CD4-positive, alpha-beta T cell treated with Interferon alpha-2 for 1 hour (primary cell): ENCODE measurements around the gene HIVEP3.

ENCODE experiments used
- DNase-seq, 2 donors: peaks; one replicate each; pipeline ENCODE4 v3.0.0-alpha.2; 2020 to 2022

The HIVEP3 gene

DNA sequence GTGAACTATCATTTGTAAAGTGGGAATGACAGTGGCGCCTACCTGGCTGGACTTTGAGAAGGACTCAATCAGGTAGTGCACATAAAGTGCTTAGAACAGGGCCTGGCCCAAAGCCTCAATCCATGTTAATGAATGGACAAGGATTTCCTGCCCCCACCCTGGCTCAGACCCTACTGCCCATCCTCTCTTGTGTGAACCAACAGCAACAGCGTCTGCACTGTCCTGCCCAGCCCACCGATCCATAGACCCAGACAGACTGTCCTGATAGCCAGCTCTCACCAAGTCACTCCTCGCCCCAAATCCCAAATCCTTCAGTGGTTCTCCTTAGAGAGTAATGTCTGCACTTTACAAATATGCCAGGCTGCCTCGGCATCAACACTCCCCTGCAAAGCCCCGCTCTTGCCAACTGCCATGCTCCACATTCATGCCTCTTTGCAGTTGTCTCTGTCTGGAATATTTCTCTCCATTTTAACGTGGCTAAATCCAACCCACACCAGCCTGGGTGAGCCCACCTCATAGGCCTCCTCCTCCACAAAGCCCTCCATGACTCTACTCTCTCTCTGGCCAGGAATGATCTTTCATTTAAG lies 276.7 kb downstream of the HIVEP3 start:
- DNase-seq, result no peak

DNA sequence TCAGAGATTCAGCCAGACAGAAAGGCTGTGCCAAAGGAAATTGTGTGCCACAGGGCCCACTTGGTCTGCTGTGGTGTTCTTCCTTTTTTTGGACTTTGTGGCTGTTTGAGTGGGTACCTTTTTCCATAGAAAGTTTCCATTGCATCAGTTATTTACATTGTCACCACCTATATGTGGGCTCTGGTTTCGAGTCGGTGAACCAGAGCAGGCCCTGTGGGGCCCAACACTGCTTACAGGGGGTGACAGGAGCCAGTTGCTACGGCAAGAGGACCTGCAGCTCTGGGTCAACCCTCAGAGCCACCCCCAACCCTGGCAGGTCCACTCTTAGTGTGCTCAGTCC lies 277.3 kb downstream of the HIVEP3 start:
- no peak for DNase-seq

DNA sequence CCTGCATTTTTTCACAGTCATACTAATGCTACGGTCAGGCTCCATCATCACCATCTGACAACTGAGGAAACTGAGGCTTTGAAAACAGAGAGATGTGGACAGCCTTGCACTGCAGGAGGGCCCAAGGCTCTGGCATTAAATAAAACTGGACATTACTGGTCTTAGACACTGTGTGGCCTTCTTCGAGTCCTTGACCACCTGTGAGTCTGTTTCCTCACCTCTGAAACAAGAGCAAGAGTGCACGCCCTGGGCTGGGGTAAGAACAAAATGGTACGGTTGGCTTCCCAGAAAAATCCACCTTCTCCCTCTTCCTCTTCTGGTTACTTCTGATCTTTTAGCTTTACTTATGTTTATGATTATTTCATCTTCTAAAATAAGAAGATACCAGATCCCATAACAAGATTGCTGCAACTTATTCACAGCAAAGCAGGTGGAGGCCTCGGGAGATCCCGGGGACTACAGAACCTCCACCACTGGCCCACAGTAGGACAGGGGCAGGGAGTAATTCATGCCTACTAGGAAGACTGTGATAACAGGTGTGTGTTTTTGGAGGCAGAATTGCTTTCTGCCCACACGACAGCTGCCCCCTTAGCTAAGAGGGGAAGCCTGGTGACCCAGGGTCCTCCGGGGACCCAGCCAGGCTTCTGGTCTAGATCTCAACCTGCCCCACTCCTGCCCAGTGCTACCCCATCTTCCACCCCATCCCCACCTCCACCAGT lies 277.8 kb downstream of the HIVEP3 start:
- DNase-seq, result no peak

DNA sequence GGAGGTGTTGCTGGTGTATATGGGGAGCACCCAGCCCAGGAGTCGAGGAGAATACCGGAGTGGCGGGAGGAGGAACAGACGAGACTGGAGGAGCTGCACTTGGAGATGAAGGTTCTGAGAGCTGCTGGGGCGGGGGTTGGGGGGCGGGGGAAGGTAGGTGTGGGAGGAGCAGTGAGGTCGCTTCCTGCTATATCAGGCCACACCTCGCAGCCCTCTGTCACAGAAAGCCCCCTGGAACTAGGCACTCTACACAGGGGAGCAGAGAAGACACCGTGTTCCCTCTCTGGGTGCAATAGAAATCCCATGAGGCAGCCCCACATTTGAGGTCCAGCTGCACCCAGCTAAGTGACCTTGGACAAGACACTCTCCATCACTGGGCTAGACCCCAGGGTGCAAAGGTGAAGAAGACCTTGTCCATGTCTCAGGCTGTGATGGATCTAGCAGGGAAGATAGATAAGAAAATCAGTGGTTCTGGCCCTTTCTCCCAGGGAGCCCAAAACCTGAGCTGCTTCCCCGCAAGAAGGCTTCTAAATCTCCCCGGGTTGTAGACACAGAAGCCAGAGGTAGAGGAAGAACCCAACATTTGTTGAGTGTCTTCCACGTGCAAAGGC lies 278.5 kb downstream of the HIVEP3 start:
- DNase-seq, result no peak

DNA sequence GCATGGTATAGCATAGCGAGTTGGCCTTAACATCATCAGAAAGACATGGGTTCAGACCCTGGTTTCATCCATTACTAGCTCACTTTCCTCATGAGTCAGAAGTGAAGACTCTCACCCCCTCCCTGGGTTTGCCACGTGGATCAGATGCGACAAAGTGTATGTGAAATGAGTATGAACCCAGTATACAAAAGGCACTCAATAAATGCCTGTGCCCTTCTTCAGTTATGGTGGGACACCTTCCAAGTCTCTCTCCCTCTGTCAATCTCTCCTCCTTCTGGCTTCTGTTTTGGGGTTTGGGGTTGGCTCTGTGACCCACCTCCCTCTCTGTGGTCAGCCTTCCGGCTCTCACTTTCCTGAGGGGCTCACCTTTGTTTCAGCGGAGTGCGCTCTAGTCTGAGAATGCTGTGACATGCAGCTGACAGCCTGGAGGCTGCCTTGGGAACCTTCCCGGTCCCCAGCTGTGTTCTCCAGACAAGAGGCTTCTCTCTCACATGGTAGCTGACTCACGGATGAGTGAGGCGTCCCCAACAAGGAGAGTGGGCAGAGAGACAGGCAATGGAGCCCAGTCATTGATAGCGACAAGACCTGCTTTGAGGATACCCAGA lies 279.3 kb downstream of the HIVEP3 start:
- no peak for DNase-seq

DNA sequence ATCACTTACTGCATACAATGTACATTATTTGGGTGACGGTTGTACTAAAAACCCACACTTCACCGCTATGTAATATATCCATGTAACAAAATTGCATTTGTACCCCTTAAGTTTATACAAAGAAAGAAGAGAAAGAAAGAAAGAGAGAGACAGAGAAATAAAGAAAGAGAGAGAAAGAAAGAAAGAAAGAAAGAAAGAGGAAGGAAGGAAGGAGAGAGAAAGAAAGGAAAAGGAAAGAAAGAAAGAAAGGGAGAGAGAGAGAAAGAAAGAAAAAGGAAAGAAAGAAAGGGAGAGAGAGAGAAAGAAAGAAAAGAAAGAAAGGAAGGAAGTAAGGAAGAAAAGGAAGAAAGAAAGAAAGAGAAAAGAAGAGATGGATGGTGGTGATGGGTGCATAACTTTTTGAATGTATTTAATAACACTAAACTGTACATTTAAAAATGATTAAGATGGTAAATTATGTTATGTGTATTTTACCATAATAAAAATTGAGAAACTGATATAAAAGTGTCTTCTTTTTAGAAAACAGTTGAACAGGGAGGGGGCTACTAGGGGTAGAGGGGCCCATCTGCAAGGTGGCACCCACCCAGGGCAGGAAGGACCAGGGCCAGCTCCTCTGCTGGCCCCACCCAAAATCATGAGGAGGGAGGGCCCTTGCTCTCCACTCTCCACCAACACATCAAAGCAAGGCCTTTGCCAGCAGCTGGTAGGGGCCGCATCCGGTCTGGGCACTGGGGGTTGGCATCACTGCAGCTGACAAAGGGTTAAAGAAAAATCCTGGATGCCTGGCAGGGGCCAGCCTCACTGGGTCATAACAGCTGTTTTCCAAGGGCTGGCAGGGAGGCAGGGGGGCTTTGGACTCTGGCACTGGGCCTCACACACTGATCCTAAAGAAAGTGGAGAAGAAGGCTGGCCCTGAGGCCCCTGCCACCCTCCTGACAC lies 280.4 kb downstream of the HIVEP3 start:
- DNase-seq, result no peak

DNA sequence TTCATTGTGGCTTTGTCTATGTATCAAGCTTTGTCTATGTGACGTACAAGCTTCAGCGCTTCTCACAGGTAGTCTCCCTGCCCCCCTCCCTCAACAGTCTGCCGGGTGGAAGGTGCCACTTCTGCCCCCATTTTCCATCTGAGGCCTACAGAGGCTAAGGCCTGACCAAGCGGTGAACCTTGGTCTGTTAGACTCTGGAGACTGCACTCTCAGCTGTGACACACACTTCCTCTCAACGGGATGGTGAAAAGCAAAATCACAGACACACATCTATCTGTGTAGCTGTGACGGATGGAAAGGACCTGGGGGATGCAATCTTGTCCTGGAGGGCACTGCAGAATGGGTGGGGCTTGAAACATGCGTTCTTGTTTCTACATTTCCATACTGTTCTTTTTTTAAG lies 281.4 kb downstream of the HIVEP3 start:
- no peak for DNase-seq

DNA sequence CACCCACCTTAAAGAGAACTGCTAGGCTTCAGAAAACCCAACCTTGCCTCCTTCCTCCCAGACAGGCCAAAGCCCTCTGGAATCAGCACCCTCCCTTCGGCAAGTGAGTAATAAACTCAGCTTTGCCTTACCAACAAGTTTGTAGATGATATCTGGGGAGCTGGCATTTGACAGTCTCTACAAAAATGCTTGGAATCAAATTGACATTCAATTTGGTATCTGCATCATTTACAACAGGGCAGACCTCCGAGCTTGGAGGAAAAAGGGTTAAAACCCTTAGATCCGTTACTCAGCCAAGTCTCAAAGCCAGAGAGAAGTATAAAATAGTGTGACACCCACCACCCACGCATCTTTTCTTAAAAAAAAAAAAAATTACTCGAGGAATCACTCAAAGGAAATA lies 285.0 kb downstream of the HIVEP3 start:
- DNase-seq, result no peak

DNA sequence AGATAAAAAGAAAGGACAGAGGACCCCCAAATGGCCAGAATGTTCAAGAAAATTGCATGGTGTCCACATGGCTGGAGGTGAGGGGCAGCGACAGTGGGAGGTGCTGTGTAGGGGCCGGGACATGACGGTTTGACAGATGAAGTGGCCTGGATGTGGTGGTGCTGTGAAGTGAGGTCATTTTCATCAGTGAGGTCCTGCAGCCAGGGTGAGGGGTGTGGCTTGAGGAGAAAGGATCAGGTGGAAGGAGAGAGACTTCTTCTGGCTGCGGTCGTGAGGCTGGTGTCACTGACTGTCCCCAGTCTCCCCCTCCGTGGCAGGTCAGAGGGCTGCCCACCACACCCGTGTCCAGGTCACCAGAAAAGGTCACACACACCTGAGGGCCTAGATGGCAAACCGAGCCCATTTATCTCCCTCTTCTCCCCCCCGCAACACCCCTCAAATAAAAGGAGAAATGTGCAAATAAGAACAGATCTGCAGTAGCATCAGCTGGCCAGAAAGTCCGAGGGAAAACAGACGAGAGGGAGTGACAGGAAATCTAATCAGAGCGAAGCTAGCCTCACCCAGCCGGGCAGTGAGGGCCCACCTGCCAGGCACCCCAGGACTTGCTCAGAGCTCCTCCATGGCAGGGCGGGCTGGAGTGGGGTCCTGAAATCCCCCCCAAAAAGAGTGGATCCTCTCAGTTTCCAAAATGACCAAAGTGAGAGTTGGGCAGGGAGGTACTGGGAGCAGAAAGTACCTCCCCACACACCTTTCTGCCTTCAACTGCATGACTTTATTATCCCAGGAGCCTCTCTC lies 285.7 kb downstream of the HIVEP3 start:
- DNase-seq, result no peak

DNA sequence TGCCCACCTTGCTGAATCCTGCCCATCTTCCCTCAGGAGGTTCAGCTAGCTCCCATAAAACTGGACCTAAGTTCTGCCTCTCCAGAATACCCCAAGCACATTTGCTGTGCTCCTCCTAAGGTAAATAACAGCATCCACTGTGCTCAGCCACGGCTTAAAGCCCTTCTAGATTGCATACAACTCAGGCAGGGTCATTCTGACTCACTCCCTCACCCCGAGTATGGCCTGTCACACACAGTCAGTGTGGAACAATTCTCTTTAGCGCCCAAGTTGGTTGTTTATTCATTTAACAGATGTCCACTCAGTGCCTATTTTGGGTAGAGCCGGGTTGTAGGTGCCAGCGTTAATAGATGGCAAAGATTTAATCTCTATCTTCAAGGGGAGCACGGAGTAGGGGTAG lies 286.8 kb downstream of the HIVEP3 start:
- DNase-seq, result no peak

DNA sequence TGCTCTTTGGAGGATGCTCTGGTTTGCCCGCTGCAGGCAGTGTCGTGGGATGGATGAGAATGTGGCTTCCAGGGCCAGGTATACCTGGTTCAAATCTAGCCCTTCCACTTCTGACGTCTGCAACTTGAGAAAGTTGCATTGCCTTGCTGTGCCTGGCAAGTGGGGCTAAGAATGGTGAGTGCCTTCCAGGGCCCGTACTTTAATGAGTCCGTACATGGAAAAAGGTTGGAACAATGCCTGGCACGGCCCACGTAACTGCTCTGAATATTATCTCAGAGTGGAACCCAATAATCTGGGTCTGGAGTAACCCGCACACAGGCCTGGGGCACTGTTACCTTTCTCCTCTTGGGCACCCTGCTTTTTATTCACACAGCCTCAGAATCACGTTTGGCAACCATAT lies 287.6 kb downstream of the HIVEP3 start:
- DNase-seq, result no peak

DNA sequence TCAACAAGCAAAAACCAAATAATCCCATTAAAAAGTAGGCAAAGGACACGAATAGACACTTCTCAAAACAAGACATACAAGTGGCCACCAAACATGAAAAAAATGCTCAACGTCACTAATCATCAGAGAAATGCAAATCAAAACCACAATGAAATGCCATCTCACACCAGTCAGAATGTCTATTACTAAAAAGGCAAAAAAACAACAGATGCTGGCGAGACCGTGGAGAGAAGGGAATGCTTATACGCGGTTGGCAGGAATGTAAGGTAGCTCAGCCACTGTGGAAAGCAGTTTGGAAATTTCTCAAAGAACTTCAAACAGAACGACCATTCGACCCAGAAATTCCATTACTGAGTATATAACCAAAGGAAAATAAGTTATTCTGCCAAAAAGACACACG lies 289.2 kb downstream of the HIVEP3 start:
- DNase-seq, result no peak

DNA sequence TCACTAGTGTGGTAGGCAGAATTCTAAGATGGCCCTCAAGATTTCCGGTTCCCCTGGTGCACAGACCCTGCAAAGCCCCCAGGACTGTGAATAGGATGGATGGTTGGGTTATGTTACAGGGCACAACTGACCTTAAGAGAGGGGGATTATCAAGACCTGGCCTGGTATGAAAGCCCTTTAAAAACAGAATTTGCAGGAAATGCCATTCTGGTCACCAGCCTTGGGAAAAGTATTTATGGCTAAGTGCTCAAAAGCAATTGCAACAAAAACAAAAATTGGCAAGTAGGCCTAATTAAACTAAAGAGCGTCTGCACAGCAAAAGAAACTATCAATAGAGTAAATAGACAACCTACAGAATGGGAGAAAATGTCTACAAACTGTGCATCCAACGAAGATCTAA lies 289.6 kb downstream of the HIVEP3 start:
- DNase-seq, result no peak

DNA sequence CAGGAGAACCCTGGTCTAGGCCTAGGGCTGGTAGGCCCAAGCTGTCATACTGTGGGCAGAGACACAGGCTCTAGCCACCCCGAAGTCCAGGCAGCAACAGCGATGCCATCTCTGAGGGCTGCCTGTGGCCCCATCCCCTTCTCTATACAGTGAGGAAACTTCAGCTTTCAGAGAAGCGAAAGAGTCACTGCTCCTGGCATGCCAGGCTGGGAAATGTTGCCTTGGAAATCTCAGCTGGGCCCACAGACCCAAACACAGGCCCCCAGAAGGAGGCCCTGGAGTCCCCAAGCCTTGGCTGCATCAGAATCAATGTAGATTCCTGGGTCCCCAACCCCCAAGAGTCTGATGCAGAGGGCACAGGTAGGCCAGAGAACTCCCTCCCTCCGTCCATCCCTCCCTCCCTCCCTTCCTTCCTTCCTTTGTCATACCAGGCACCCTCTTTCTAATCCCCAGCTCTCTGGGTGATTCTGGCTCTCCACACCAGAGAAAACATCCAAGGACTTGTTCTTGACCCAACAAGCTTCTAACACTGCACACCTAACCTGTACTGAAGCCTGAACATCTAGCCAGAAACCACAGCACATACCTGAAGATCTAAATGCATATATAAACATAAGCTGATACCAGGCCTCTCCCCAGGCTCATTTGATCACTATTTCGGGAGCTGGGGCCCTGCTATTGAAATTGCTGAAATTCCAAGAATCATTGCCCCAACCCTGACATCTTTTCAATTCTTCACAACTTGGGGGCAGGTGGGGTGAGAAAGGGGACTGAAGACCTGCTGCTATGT lies 291.0 kb downstream of the HIVEP3 start:
- DNase-seq, result no peak

DNA sequence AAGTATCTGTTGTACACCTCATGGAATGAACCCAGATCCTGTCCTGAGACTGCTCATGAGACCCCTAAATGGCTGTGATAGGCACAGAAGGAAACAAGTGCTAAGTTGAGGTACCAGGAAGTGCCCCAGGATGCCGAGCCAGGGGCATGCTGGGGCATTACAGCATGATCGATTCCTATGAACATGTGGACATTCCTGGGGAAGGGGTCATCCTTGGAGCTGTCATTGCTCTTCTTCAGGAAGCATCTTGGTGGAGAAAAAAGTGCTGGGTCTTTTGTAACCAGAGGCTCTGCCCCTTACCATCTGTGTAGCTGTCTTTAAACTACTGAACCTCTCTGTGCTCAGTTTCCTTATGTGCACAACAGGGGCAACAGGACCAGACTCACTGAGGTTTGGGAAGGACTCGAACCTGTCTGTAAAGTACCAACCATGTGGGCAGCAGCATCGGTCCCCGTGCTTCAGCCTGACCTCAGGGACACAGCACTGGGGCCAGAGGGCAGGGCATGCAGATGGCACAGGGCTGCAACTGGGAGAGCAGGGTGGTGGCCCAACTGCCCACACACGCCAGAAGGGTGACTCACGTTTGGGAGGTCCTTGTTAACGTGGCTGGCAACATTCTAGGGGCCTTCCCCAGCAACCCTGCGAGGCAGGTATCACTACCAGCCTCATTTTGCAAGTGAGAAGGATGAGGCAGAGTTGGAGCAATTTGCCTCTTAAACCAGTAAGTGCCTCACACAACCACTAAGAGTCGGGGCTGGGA lies 291.9 kb downstream of the HIVEP3 start:
- no peak for DNase-seq

DNA sequence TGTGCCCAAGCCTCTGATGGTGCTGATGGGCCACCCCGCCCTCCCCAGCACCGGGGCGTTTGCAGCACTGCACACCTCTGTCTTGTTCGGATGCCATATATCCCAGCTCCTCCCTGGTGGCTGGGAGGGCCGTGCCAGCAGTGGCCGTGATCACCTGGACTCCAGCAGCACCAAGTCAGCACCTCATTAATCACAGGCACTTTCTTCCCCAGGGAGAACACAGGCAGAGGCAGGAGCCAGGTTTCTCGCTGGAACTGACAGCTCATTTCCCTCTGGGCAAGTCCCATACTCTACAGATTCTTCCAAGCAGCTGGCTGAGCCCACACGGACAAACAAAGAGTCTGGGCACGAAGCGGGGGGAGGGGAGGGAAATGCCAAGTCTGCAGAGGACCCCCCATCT lies 292.6 kb downstream of the HIVEP3 start:
- no peak for DNase-seq

DNA sequence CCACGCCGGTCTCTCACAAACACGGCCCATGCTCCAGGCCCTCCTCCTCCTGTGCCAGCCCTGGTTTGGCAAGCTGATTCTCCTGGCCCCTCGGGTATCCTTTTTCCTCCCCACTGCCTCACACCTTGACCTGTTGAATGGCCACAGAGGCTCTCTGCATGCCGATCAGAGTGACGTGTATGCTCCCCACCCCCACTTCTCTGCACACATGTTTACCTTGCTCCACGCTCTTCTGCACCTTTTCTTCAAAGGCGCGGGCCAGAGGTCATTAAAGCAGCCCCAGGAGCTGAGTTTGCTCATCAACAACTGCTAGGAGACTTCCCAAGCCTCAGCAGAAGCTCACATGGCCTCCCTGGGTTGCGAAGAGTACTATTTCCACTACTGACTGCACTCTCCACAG lies 295.0 kb downstream of the HIVEP3 start:
- no peak for DNase-seq

DNA sequence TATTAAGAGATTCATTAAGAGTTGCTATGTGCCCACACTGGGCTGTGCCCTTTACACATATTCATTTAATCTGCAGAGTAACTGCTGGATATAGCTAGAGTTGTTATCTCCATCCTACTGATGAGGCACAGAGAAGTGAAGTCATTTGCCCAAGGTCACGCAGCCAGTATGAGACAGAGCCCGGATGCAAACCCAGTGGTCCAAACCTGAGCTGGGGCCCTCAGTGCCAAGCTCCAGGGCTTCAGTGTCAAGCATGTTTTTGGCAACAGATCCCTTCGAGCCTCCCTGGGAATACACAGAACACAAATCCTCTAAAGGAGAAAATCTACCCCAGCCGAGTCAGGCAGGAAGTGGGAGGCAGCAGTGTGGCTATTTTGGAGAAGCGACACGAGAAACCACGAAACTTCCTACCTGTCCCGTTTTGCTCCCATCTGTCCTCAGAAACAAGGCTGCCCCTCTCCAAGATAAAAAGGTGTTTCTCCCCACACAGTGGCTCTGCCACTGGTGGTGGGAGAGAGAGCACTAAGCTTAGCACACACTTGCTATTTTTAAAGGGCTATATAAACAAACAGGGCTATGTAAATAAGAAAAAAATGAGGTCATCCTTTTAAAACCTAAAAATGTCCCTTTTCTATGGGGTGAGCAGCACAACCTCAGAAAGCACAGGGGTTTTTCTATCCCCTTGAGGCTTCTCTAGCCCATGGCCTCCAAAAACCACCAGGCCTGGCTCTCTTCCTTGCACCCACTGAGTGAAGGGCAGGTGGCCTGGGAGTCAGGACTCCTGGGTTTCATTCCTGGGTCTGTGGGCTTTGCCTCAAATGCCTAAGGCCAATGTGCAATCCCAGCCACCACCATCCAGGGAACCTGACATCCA lies 295.6 kb downstream of the HIVEP3 start:
- DNase-seq, result no peak

DNA sequence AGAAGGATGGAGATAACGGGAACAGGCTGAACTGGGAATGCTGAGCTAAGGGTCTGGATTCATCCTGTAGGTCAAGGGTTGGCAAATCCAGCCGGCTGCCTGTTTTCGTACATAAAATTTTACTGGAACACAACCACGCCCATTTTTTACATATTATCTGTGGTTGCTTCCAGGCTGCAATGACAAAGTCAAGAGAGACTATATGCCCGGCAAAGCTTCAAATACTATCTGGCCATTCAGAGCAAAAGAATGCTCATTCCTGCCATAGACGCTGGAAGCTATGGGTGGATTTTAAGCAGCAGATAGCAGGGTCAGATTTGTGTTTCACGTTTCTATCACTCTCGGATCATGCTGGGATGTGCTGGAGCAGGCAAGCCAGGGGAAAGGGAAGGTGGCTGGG lies 296.3 kb downstream of the HIVEP3 start:
- DNase-seq, result no peak

DNA sequence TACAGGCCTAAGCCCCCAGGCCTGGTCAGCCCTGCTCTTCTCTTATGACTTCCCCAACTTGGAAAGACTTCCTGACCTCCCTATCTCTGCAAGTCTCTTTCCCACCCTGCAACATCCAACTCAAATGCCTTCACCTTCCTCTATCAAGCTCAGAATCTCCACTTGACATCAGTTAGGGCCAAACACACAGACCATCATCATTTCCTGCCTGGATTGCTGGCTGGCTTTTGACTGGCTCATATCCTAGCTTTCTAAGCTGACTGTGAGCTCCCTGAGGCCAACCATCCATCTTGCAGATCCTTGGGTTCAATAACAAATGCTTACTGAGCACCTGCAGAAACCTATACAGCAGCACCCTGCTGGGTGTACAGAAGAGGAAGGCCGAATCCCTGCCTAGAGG lies 296.9 kb downstream of the HIVEP3 start:
- DNase-seq, result no peak
